Measurements from ENCODE around the gene PKLR.

DNA sequence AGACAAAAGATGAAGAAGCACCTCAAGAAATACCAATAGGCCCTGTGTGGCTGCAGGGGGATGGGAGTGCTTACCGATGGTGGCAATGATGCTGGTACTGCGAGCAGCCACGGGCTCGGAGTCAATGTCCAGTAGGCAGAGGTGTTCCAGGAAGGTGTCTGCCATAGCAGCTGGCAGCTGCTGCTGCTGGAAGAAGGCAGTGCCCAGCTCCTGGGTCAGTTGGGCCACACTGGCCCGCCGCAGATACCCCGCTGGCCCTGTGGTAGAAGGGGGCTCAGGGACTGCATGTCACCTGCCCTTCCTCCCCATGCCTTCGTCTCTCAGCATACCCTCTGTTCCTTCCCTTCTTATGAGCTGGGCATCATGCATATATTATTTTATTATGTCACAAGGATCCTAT, 1.2 kb downstream of the PKLR start:
- TF ChIP-seq, protein P1, sequence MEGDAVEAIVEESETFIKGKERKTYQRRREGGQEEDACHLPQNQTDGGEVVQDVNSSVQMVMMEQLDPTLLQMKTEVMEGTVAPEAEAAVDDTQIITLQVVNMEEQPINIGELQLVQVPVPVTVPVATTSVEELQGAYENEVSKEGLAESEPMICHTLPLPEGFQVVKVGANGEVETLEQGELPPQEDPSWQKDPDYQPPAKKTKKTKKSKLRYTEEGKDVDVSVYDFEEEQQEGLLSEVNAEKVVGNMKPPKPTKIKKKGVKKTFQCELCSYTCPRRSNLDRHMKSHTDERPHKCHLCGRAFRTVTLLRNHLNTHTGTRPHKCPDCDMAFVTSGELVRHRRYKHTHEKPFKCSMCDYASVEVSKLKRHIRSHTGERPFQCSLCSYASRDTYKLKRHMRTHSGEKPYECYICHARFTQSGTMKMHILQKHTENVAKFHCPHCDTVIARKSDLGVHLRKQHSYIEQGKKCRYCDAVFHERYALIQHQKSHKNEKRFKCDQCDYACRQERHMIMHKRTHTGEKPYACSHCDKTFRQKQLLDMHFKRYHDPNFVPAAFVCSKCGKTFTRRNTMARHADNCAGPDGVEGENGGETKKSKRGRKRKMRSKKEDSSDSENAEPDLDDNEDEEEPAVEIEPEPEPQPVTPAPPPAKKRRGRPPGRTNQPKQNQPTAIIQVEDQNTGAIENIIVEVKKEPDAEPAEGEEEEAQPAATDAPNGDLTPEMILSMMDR (IDR thresholded peaks at IDR 0.05; ENCODE audit: low read depth, low read length, poor library complexity, severe bottlenecking), result no peak
- no peak for TF ChIP-seq EZH2phosphoT487 (IDR thresholded peaks at IDR 0.05; ENCODE audit: borderline replicate concordance, low read length)

Data from DOHH2 (cell line).